ENCODE results near the gene CHMP4B. TPM values are rescaled to one million over a fixed set of nuclear protein-coding genes. Genes with fewer than 3 reads are reported as not detected.

Gene CHMP4B
- total RNA-seq, 1 experiment from 2014 or later = 68.9 TPM

DNA sequence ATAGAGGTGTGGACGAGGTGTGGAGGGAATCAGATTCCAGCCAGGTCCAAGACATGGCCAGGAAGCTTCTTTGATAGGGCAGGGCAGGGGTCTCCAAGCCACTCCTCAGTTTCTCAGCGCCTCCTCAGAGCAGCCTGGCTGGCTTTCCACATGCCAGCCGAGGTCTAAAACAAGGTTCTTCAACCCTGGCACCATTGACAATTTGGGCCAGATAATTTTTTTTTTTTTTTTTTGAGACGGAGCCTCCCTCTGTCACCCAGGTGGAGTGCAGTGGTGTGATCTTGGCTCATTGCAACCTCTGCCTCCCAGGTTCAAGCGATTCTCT is 21.3 kb upstream of the CHMP4B start:
- ChIA-PET POLR2A (ENCODE audit: low non-redundant PET) (no interaction called here), CTCF (no interaction called here)
- no TSS peak for BruUV-seq (replicated peaks)
- no peaks in the 10 kb centered on the region for H3K4me1 ChIP-seq (ENCODE audit: insufficient read depth, low read length, poor library complexity, severe bottlenecking)
- TF ChIP-seq EZH2 (IDR thresholded peaks at IDR 0.05; ENCODE audit: borderline replicate concordance, low read depth, low read length, poor library complexity, severe bottlenecking) = no peak
- TF ChIP-seq, protein P1, sequence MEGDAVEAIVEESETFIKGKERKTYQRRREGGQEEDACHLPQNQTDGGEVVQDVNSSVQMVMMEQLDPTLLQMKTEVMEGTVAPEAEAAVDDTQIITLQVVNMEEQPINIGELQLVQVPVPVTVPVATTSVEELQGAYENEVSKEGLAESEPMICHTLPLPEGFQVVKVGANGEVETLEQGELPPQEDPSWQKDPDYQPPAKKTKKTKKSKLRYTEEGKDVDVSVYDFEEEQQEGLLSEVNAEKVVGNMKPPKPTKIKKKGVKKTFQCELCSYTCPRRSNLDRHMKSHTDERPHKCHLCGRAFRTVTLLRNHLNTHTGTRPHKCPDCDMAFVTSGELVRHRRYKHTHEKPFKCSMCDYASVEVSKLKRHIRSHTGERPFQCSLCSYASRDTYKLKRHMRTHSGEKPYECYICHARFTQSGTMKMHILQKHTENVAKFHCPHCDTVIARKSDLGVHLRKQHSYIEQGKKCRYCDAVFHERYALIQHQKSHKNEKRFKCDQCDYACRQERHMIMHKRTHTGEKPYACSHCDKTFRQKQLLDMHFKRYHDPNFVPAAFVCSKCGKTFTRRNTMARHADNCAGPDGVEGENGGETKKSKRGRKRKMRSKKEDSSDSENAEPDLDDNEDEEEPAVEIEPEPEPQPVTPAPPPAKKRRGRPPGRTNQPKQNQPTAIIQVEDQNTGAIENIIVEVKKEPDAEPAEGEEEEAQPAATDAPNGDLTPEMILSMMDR (conservative IDR thresholded peaks at IDR 0.05; ENCODE audit: low read depth, low read length) = no peak
- no peaks in the 10 kb centered on the region for H3K9me3 ChIP-seq (ENCODE audit: low read depth, low read length, poor library complexity, severe bottlenecking)
- H3K36me3 ChIP-seq (ENCODE audit: insufficient read depth, low read length, poor library complexity, severe bottlenecking) = no peaks in the 10 kb centered on the region
- H3K27ac ChIP-seq (ENCODE audit: low read depth, low read length, poor library complexity, severe bottlenecking) = no peak overlapping the region
- no peak for DNase-seq (ENCODE audit: low spot score)
- no peak overlapping the region for H3K4me3 ChIP-seq (ENCODE audit: low read depth, low read length, poor library complexity, severe bottlenecking)
- H3K27me3 ChIP-seq (replicated peaks; ENCODE audit: insufficient read depth, low read depth, low read length, poor library complexity) = no peaks in the 10 kb centered on the region
- intact Hi-C loops (cut with micrococcal nuclease; ENCODE audit: unreplicated experiment) = loop anchor here (5.0 to 10.0 kb wide), 2 partner anchors 277 to 335 kb away; no protein-coding TSS in a partner anchor

DNA sequence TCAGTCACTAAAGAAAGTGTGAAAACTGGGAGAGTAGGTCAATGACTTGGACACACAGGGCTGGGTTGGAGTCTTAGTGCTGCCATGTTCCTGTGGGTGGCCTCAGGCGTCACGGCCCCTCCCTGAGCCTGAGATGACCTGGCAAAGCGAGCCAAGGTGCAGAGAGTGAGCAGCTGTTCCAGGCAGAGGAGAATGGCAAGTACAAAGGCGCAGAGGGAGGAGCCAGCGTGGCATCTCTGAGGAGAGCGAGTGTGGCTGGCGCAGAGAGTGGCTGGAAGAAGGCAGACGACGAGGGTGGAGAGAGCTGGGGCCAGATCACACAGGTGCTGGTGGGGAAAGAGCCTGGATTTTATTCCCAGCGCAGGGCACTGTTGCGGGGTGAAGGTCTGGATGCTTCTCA is 20.6 kb upstream of the CHMP4B start:
- H3K27me3 ChIP-seq (replicated peaks; ENCODE audit: insufficient read depth, low read depth, low read length, poor library complexity) = no peaks in the 10 kb centered on the region
- no peaks in the 10 kb centered on the region for H3K4me1 ChIP-seq (ENCODE audit: insufficient read depth, low read length, poor library complexity, severe bottlenecking)
- TF ChIP-seq, protein P1 (conservative IDR thresholded peaks at IDR 0.05; ENCODE audit: low read depth, low read length) = no peak
- no peak for TF ChIP-seq EZH2 (IDR thresholded peaks at IDR 0.05; ENCODE audit: borderline replicate concordance, low read depth, low read length, poor library complexity, severe bottlenecking)
- no peaks in the 10 kb centered on the region for H3K9me3 ChIP-seq (ENCODE audit: low read depth, low read length, poor library complexity, severe bottlenecking)
- no peak overlapping the region for H3K27ac ChIP-seq (ENCODE audit: low read depth, low read length, poor library complexity, severe bottlenecking)
- no peaks in the 10 kb centered on the region for H3K36me3 ChIP-seq (ENCODE audit: insufficient read depth, low read length, poor library complexity, severe bottlenecking)
- ChIA-PET CTCF (interaction anchor here (0.6 kb wide), 1 partner anchor 174 kb away, joined by 3 read pairs; no protein-coding TSS in a partner anchor), POLR2A (ENCODE audit: low non-redundant PET) (no interaction called here)
- no peak for DNase-seq (ENCODE audit: low spot score)
- no TSS peak for BruUV-seq (replicated peaks)
- H3K4me3 ChIP-seq (ENCODE audit: low read depth, low read length, poor library complexity, severe bottlenecking) = no peak overlapping the region
- intact Hi-C loops (cut with micrococcal nuclease; ENCODE audit: unreplicated experiment) = loop anchor here (5.0 to 10.0 kb wide), 2 partner anchors 277 to 334 kb away; no protein-coding TSS in a partner anchor

DNA sequence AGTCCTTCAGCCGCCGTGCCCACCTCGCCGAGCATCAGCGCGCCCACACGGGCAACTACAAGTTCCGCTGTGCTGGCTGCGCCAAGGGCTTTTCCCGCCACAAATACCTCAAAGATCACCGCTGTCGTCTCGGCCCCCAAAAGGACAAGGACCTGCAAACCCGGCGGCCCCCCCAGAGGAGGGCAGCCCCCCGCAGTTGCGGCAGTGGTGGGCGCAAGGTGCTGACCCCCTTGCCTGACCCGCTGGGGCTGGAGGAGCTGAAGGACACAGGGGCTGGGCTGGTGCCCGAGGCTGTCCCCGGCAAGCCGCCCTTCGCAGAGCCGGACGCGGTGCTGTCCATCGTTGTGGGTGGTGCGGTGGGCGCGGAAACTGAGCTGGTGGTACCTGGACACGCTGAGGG is 20.1 kb upstream of the CHMP4B start:
- Histone ChIP-seq H3K9me3 (ENCODE audit: low read depth, low read length, poor library complexity, severe bottlenecking) (no peaks in the 10 kb centered on the region), H3K4me1 (ENCODE audit: insufficient read depth, low read length, poor library complexity, severe bottlenecking) (no peaks in the 10 kb centered on the region), H3K36me3 (ENCODE audit: insufficient read depth, low read length, poor library complexity, severe bottlenecking) (no peaks in the 10 kb centered on the region), H3K27me3 (replicated peaks; ENCODE audit: insufficient read depth, low read depth, low read length, poor library complexity) (no peaks in the 10 kb centered on the region), H3K27ac (ENCODE audit: low read depth, low read length, poor library complexity, severe bottlenecking) (no peak overlapping the region), H3K4me3 (ENCODE audit: low read depth, low read length, poor library complexity, severe bottlenecking) (no peak overlapping the region)
- BruUV-seq (replicated peaks) = no TSS peak
- CTCF ChIA-PET = interaction anchor here (0.6 kb wide), 1 partner anchor 174 kb away, joined by 3 read pairs; no protein-coding TSS in a partner anchor
- intact Hi-C loops (cut with micrococcal nuclease; ENCODE audit: unreplicated experiment) = loop anchor here (5.0 to 10.0 kb wide), 2 partner anchors 276 to 334 kb away; no protein-coding TSS in a partner anchor
- no peak for DNase-seq (ENCODE audit: low spot score)
- POLR2A ChIA-PET (ENCODE audit: low non-redundant PET) = no interaction called here
- no peak for TF ChIP-seq EZH2 (IDR thresholded peaks at IDR 0.05; ENCODE audit: borderline replicate concordance, low read depth, low read length, poor library complexity, severe bottlenecking)
- TF ChIP-seq, protein P1 (conservative IDR thresholded peaks at IDR 0.05; ENCODE audit: low read depth, low read length) = no peak
